ENCODE results near the gene ZDBF2. TPM values are rescaled to one million over a fixed set of nuclear protein-coding genes. Genes with fewer than 3 reads are reported as not detected.
"Not testable (repeated sequence)": the region's sequence is repeated elsewhere in the genome, so short reads cannot be mapped to it uniquely, and the experiment has no call there.

Gene ZDBF2
- 1 to 10 TPM; 1.8 to 2.5 (median 2.0) TPM for polyA plus RNA-seq

DNA sequence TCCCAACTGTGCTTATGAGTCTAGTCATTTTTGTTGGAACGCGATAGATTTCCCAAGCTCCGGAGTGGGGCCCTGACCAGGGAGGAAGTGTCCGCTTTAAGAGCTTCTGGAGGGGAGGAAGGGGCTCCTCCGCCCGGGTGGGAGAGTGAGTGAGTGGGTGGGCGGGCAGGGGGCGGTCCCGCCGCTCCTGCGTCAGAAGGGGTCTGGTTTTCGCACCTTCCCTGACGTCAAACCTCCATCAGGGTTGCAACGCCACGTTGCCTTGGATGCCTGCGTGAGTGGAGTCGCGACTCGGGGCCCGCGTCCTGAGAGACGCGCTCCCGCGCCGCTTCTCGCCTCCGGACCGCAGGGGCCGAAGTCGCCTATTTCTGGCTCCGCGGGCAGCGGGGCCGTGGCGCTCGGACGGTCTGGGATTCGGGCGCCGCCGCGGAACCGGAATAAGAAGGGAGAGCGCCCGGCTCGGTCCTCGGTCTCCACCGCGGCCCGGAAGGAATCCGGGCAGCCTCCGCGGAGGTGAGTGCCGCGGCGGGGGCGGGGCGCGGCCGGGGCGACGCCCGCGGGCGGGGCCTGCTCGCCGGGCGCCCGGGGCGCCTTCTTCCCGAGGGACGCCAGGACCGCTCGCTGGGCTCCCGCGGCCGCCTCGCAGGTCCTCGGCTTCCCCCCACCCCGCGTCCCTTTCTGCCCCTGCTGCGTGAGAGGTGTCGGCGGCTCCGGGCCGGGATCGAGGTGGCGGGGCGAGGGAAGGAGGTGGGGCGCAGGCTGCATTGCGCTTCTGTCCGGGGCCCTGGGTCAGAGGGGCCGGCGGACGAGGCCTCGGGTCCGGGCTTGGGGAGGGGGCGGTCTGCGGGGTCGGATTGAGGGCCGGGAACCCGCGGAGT, at the start of gene ZDBF2:
Gene ZDBF2, plus strand, starts transcription at position 230 of the 878 bp plus-strand sequence. CDS start 7,187 bp downstream, outside the sequence.
- 0 to 1% (median 1%) methylated on average over 88 to 104 of the region's 104 CpGs for WGBS, 3 donors
- H3K27ac ChIP-seq (ENCODE audit: low read depth, low read length) = no peak within 1 kb of the TSS

DNA sequence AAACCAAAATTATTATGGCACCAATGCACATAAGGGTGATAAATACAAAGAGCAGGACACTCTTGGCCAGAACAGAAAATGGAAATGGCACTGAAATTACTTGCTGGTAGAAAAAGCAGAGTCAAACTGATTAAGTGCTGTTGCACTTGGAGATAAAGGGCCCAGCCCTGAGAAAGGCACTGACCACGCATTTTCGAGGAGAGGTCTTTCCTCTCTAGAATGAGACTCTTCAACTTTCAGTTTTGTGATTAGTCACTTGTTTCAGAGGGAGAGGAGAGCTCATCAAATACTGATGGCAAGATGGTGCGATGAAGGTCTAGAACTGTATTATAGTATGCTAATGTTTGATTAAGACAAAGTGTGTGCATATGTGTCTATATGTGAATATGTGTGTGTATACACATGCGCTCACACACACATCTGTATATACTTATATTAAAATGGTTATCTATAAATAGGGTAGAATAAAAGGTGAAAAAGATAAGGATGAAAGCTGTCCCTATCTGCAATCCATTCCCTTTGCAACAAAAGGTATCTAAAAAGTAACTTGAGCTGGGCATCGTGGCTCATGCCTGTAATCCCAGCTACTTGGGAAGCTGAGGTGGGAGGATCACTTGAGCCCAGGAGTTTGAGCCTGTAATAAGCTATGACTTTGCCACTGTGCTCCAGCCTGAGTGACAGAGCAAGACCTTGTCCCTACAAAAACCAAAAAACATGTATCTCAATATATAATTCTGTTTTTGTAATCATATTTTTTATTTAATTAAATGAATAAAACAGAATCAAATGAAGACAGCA, 48.8 kb upstream of the ZDBF2 start:
- WGBS, 3 donors = 49 to 81% (median 78%) methylated on average over 5 of the region's 5 CpGs
- H3K27ac ChIP-seq (ENCODE audit: low read depth, low read length) = no peak overlapping the region

DNA sequence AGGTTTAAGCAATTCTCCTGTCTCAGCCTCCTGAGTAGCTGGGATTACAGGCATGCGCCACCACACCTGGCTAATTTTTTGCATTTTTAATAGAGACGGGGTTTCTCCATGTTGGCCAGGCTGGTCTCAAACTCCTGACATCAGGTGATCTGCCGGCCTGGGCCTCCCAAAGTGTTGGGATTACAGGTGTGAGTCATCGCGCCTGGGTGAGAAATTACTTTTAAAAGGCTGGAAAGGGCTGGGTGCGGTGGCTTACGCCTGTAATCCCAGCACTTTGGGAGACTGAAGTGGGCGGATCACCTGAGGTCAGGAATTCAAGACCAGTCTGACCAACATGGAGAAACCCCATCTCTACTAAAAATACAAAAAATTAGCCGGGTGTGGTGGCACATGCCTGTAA, 45.8 kb upstream of the ZDBF2 start:
- 72 to 90% (median 87%) methylated on average over 9 of the region's 9 CpGs for WGBS, 3 donors
- H3K27ac ChIP-seq (ENCODE audit: low read depth, low read length) = not testable (repeated sequence)

GRCh38 chr2:206229642-206230041, 44.8 kb upstream of the ZDBF2 start:
- H3K27ac ChIP-seq (ENCODE audit: low read depth, low read length) = no peak overlapping the region

- WGBS, 3 donors = 53 to 71% (median 68%) methylated on average over 2 of the region's 2 CpGs
- no peak overlapping the region for H3K27ac ChIP-seq (ENCODE audit: low read depth, low read length)
Observed at GRCh38 chr2:206230060-206230762, 44.3 kb upstream of the ZDBF2 start.

- no peak overlapping the region for H3K27ac ChIP-seq (ENCODE audit: low read depth, low read length)
- WGBS, 3 donors = 87 to 97% (median 93%) methylated on average over 6 of the region's 6 CpGs
Observed at GRCh38 chr2:206231669-206232286, 42.7 kb upstream of the ZDBF2 start.

- H3K27ac ChIP-seq (ENCODE audit: low read depth, low read length) = no peak overlapping the region
- 43 to 69% (median 56%) methylated on average over 7 of the region's 7 CpGs for WGBS, 3 donors
Observed at GRCh38 chr2:206232287-206233035, 42.0 kb upstream of the ZDBF2 start.

- no peak overlapping the region for H3K27ac ChIP-seq (ENCODE audit: low read depth, low read length)
Observed at GRCh38 chr2:206239157-206239556, 35.3 kb upstream of the ZDBF2 start.

GRCh38 chr2:206240327-206240726, 34.1 kb upstream of the ZDBF2 start:
- no peak overlapping the region for H3K27ac ChIP-seq (ENCODE audit: low read depth, low read length)
- 48 to 58% (median 55%) methylated on average over 3 of the region's 3 CpGs for WGBS, 3 donors

- no peak overlapping the region for H3K27ac ChIP-seq (ENCODE audit: low read depth, low read length)
- WGBS, 3 donors = 34 to 48% (median 40%) methylated on average over 4 of the region's 4 CpGs
Observed at GRCh38 chr2:206241736-206242135, 32.7 kb upstream of the ZDBF2 start.

- H3K27ac ChIP-seq (ENCODE audit: low read depth, low read length) = no peak overlapping the region
- 38 to 79% (median 43%) methylated on average over 2 of the region's 2 CpGs for WGBS, 3 donors
Observed at GRCh38 chr2:206245265-206245672, 29.2 kb upstream of the ZDBF2 start.

DNA sequence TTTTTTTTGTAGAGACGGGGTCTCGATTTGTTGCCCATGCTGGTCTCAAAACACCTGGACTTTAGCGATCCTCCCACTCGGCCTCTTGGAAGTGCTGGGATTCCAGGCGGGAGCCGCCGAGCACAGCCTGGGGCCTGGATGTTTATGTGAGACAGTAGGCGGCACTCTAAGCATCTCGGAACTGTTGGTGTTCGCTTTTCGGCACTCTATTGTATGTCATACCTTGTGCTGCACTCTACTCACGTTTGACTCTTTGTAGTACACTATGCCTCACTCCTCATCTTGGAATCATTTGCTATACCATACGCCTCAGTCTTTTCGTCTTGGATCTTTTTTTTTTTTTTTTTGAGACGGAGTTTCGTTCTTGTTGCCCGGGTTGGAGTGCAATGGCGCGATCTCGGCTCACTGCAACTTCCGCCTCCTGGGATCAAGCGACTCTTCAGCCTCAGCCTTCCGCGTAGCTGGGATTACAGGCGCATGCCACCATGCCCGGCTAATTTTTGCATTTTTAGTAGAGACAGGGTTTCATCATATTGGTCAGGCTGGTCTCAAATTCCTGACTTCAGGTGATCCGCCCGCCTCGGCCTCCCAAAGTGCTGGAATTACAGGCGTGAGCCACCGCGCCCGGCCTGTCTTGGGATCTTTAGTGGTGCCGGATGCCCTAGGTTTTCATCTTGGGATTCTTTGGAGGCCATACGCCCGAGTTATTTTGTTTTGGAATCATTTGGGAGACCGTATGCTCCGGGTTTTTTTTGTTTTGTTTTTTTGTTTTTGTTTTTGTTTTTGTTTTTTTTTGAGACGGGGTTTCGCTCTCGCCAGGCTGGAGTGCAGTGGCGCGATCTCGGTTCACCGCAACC, 24.2 kb upstream of the ZDBF2 start:
- H3K27ac ChIP-seq (ENCODE audit: low read depth, low read length) = no peak overlapping the region
- 42 to 46% (median 45%) methylated on average over 43 to 45 of the region's 45 CpGs for WGBS, 3 donors

DNA sequence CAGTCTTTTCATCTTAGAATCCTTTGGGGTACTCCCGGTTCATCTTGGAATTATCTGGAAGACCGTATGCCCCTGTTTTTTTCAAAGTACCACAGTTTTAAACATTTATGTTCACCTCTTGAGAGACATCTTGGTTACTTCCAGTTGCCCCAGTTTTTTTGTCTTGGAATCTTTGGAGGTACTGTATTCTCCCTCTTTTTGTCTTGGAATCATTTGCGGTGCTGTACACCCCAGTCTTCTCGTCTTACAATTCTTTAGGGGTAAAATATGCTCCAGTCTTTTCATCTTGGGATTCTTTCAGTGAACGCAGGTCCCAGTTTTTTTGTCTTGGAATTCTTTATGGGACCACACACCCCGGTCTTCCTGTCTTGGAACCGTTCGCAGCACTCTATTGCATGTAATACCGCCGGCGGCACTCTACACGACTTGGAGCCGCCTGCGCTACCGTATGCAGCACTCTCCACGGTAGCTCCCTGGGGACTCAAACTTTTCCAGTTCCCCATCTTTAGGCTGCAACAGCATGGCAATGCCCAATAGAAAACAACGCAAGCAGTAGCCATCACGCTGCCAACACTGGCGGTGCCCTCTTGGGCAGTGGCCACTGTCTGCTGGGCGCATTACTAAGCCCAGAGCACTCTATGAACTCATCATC, 21.2 kb upstream of the ZDBF2 start:
- no peak overlapping the region for H3K27ac ChIP-seq (ENCODE audit: low read depth, low read length)
- 48 to 51% (median 49%) methylated on average over 20 of the region's 20 CpGs for WGBS, 3 donors

DNA sequence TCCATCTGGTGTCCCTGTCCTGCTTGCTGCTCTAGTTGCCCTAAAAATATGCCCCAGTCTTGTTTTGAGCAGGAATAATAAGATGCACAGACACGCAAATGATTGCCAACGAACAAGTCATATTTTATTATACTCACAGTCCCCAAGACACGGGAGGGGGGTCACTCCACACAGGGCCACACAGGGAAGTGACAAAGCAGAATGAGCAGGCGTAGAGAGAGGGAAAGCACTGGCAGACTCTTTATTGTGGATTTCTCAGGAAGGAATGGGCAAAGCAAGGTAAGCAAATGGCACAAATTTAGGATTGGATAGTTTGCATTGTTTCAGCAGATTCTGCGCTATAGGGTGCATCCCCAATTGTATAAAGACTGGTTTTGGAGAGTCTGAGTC, 20.7 kb upstream of the ZDBF2 start:
- 33 to 41% (median 39%) methylated on average over 5 of the region's 5 CpGs for WGBS, 3 donors
- no peak overlapping the region for H3K27ac ChIP-seq (ENCODE audit: low read depth, low read length)

DNA sequence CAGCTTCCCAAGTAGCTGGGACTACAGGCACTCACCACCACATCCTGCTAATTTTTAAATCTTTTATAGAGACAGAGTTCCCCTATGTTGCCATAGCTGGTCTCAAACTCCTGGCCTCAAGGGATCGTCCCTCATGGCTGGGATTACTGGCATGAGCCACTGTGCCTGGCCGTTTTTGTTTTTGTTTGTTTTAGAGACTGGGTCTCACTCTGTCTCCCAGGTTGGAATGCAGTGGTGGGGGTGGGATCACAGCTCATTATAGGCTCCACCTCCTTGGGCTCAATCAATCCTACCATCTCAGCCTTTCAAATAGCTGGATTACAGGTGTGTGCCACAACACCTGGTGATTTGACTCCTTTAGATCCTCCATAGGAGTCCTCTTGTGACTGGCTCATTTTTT, 19.5 kb upstream of the ZDBF2 start:
- no peak overlapping the region for H3K27ac ChIP-seq (ENCODE audit: low read depth, low read length)
- 31 to 39% (median 32%) methylated on average over 2 of the region's 2 CpGs for WGBS, 3 donors

DNA sequence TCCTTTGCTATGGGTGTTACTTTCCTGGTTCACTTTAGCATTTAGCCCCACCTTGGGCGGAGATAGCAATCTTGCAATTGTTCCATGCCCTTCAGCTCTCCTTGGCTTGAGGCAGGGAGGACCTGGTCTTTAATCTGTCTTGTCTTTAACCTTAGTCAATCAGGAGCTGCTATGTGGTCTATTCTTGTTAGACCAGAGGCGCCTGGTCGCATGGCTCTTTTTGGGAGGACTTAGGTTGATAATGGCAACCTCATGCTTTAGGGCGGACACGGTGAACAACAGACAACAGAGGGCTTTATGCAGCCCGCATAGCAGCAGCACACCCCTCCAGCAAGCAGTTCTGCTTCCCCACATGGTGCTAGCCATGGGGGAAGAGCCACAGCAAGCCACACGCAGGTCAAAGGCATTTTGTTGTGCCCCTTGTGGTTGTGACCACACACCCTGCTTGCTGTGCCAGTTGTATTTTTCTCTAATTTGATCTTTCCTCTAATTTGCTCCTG, 17.7 kb upstream of the ZDBF2 start:
- no peak overlapping the region for H3K27ac ChIP-seq (ENCODE audit: low read depth, low read length)
- WGBS, 3 donors = 40 to 41% (median 40%) methylated on average over 7 of the region's 7 CpGs

Data from adipose tissue (tissue), 3 donors.